Pancreas (tissue), 10 donors: Measurements from ENCODE around the gene RIC3. TPM values are rescaled to one million over a fixed set of nuclear protein-coding genes. Genes with fewer than 3 reads are reported as not detected.

Experiments used
- ATAC-seq, 4 donors: fragments of 200-7000 bp; cut with Tn5 transposase; one replicate each; pipeline versions ENCODE4 v1.8.0 to v1.9.1; 2020; ENCODE audit warnings: mild to moderate bottlenecking in 4 of 4, moderate library complexity in 4 of 4
- DNase-seq, 6 donors: peaks; one replicate each; pipeline ENCODE4 v3.0.0-alpha.2; 2020
- FAIRE-seq: peaks from 2 replicates; lab custom pipeline; 2012; peaks lifted over from hg19 to GRCh38; lab: Jason Lieb, UNC
- H3K27ac ChIP-seq, 4 donors: fragments of 200-600 bp; sonication (generic); 1 replicate in 3 of 4; 2 replicates in 1 of 4; pipeline versions ENCODE4 v1.5.0 to v1.8.0; 2020
- H3K27me3 ChIP-seq, 4 donors: fragments of 200-600 bp; one replicate each; pipeline ENCODE4 v1.8.0; 2021
- H3K36me3 ChIP-seq, 3 donors: fragments of 200-600 bp; sonication (generic) in 1 of 3; one replicate each; pipeline versions ENCODE4 v1.5.0 to v1.8.0; 2020 to 2021
- H3K4me1 ChIP-seq, 3 donors: fragments of 200-600 bp; one replicate each; pipeline ENCODE4 v1.8.0; 2021
- H3K4me3 ChIP-seq, 4 donors: fragments of 200-600 bp; sonication (generic) in 2 of 4; one replicate each; pipeline versions ENCODE4 v1.5.0 to v1.8.0; 2020 to 2021
- H3K9me3 ChIP-seq, 4 donors: fragments of 200-600 bp; one replicate each; pipeline ENCODE4 v1.8.0; 2021
- WGBS, 2 donors: extraction: QIAGEN DNeasy Blood & Tissue Kit; methylation state at CpG; one replicate each; pipeline ENCODE4 v1.1.7; 2013; 5-methylcytosine and 5-hydroxymethylcytosine counted together
- intact Hi-C, 3 donors: fragments of 100-400 bp; cut with DNase I; formaldehyde crosslinking; loops; one replicate each; pipeline versions ENCODE4 v1.11.1 to v1.14.2; 2022
- polyA plus RNA-seq, 2 donors: library from polyadenylated mRNA; stranded (reverse); fragments of 200-250 nt; gene quantifications; one replicate each; pipeline ENCODE4 v1.2.3, GENCODE V29; 2013
- total RNA-seq, 6 donors: library from RNA; stranded (reverse); fragmentation: NEBNext Ultra II Directional in 4 of 6; extraction: Animal tissue kit (Norgen Biotek cat#: 25700) in 4 of 6; gene quantifications; one replicate each; pipeline versions ENCODE4 v1.2.1 to v1.2.4, GENCODE V29; 2021 to 2023
- TF ChIP-seq, protein P1 (sequence below), 4 donors: fragments of 200-600 bp; sonication (generic) in 3 of 4; IDR thresholded peaks; one replicate each; pipeline versions ENCODE4 v1.5.0 to v1.8.0; 2021; ENCODE audit warnings: antibody characterized with exemption in 4 of 4
- donor health status: healthy with polysubstance abuse.
- donor health status: DM: no; HTN: no; CAD: no; lungs with moderate emphysema.
- donor health status: DM: no; HTN: no; CAD: no.
- donor health status: control.
- donor health status: control.
- donor health status: Bipolar disorder and iron deficiency.
- donor health status: DM: yes; HTN: yes; CAD: no.
- donor health status: DM: no; HTN: no; CAD: no.
- donor health status: DM: no; HTN: no; CAD: no.
- donor health status: DM: yes; HTN: yes; CAD: no.

Gene RIC3
- total and polyA plus RNA-seq, 8 donors = 11.3 to 49.9 (median 18.2) TPM

DNA sequence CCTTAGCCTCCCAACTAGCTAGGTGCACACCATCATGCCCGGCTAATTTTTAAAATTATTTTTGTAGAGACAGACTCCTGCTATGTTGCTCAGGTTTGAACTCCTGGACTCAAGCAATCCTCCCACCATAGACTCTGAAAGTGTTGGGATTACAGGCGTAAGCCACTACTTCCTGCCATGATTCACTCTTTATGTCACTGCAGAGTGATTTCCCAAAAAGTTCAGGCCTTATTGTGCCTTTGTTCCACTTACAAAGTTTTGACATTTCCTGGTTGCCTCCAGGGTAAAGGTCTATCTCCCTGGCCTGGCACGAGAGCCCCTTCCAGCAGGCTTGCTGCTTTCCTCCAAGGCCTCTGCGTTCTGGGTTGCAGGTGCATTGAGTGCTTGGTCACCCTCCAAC is 44.6 kb upstream of the RIC3 start:
- TF ChIP-seq, protein P1, sequence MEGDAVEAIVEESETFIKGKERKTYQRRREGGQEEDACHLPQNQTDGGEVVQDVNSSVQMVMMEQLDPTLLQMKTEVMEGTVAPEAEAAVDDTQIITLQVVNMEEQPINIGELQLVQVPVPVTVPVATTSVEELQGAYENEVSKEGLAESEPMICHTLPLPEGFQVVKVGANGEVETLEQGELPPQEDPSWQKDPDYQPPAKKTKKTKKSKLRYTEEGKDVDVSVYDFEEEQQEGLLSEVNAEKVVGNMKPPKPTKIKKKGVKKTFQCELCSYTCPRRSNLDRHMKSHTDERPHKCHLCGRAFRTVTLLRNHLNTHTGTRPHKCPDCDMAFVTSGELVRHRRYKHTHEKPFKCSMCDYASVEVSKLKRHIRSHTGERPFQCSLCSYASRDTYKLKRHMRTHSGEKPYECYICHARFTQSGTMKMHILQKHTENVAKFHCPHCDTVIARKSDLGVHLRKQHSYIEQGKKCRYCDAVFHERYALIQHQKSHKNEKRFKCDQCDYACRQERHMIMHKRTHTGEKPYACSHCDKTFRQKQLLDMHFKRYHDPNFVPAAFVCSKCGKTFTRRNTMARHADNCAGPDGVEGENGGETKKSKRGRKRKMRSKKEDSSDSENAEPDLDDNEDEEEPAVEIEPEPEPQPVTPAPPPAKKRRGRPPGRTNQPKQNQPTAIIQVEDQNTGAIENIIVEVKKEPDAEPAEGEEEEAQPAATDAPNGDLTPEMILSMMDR (IDR thresholded peaks at IDR 0.05) = no peak
- DNase-seq (no peak), ATAC-seq (peak in 1 of 4 donors; percentile 36), FAIRE-seq (no peak)
- Histone ChIP-seq H3K27me3 (peaks cover 0 to 8% (median 0%) of the 10 kb centered on the region in 4 donors), H3K27ac (no peak overlapping the region), H3K36me3 (no peaks in the 10 kb centered on the region), H3K4me1 (no peaks in the 10 kb centered on the region), H3K9me3 (no peaks in the 10 kb centered on the region), H3K4me3 (no peak overlapping the region)
- WGBS, 2 donors = 64 to 80% methylated on average over 4 of the region's 4 CpGs
- intact Hi-C loops = no loop called here

DNA sequence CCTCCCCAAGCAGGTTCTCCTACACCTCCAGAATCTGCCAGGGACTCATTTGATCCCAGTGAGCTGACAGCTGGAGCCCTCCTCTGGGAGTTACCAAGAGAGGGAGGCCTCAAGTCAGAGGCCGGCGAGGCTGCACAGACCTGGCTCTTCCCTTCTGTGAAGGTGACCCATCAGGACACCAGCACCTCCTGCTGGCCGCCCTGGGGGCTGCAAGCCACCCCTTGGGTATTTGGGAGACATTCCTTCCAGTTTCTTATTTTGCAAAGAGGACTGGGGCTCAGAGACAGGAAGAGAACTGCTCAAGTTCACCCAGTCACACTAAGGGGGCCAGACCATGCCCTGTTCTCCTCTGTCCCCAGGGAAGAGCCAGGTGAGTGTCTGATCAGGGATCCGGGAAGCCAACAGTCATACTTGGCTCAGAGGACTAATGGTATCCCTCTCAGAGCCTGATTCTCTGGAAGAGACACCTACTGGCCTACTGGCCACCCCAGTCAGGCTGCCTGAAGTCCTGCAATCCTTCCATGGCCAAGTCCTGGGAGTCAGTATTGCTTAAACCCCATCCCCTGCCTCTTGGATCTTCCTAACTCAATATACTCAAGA is 40.5 kb upstream of the RIC3 start:
- TF ChIP-seq, protein P1 (IDR thresholded peaks at IDR 0.05) = peak in 3 of 4 donors; percentile 15 to 35 (median 28)
- H3K4me3 ChIP-seq = no peak overlapping the region
- intact Hi-C loops = no loop called here
- H3K27ac ChIP-seq = no peak overlapping the region
- H3K27me3 ChIP-seq = peaks cover 0 to 17% (median 2%) of the 10 kb centered on the region in 4 donors
- FAIRE-seq (no peak), ATAC-seq (peak in 3 of 4 donors; percentile 31 to 44 (median 33)), DNase-seq (peak in 3 of 6 donors; percentile 38 to 76 (median 54))
- 31 to 48% methylated on average over 4 of the region's 4 CpGs for WGBS, 2 donors
- H3K36me3 ChIP-seq = no peaks in the 10 kb centered on the region
- H3K4me1 ChIP-seq = peaks cover 0 to 6% (median 3%) of the 10 kb centered on the region in 3 donors
- H3K9me3 ChIP-seq = no peaks in the 10 kb centered on the region

DNA sequence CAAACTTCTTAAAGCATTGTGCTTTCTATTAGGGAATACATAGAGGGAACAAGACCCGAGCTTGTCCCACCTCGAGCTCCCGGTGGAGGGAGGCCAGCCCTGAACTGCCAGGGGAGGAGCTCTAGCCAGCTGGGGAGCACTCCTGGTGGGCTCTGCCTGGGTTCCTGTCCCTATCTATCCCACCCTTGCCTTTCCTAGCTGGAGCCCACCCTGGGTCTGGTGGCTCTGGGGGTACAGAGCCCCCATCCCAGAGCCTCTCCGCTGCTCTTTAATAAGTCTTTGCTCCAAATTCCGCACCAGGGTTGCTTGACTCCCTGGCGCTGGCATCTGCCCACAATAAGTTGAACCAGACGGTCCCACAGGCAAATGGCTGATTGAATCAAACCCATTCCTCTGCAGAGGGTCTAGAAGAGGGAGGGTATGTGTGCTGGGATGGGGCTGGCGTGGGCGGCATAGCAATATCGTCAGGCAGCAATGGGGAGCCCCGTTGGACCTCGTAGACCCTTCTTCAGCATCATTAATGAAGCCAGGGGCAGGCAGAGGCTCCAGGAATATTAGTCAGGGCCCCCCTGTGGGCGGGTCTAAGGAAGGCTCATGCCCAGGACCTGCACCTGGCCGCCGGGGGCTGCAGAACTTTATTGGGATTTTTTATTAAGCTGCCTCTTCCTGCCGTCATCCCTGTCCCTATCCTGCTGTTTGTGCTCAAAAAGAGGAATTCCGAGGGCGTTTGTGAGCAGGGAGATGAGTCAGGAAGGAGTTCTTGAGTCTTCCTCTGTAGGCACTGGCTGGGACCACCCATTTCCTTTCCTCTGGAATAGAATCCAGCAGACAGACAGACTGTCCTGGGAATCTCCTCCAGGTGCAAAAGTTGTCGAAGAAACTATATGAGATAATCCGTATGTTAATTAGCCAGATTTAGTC is 38.5 kb upstream of the RIC3 start:
- H3K4me1 ChIP-seq = peaks cover 0 to 6% (median 3%) of the 10 kb centered on the region in 3 donors
- intact Hi-C loops = no loop called here
- no peaks in the 10 kb centered on the region for H3K9me3 ChIP-seq
- H3K27ac ChIP-seq = peak overlapping the region in 1 of 4 donors; percentile 23
- no peaks in the 10 kb centered on the region for H3K36me3 ChIP-seq
- peaks cover 0 to 17% (median 2%) of the 10 kb centered on the region in 4 donors for H3K27me3 ChIP-seq
- DNase-seq = no peak
- TF ChIP-seq, protein P1 (IDR thresholded peaks at IDR 0.05) = no peak
- 42 to 56% methylated on average over 20 of the region's 20 CpGs for WGBS, 2 donors
- peak overlapping the region in 1 of 4 donors; percentile 23 for H3K4me3 ChIP-seq
- ATAC-seq = peak in 2 of 4 donors; percentile 5 to 9
- no peak for FAIRE-seq

DNA sequence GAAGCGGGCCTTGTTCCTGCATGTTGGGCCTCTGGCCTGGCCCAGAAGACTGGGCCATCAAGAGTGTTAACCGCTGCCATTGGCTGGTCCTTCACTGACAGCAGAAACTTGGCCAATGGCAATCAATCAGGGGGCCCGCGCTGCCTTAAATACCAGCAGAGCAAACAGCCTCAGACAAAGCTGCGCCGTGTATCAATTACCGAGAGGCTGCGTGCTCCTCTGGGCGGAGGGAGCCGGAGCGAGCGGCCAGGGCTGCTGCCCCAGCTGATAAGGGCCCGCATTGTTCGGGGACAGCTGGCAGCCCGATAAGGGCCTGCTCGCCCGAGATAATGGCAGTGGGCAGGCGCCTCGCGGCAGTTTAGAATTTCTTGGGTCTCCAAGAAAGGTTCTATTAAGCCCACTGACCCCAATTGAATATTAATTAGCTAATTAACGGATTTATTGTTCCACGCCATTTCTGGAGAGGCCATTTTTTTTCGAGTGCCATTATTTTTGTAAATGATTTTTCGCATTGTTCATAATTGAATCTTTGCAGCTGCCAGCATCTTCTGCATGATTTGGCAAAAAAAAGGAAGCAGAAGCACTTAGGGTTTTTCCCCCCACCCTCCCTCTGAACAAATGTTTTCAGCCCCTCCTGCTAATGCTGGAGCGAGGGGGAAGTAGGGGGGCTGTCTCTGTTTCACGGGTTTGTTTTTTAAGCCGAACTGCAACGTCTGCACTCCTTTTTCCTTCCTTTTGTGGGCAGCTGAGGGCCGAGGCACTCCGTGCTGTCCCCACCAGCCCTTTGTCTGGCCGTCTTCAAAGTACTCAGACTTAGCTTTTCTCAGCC is 37.6 kb upstream of the RIC3 start:
- TF ChIP-seq, protein P1 (IDR thresholded peaks at IDR 0.05) = no peak
- DNase-seq (peak in 5 of 6 donors; percentile 42 to 72 (median 49)), FAIRE-seq (no peak), ATAC-seq (peak; percentile 77 to 95 (median 84))
- WGBS, 2 donors = 13 to 19% methylated on average over 31 of the region's 31 CpGs
- H3K27ac ChIP-seq = peak overlapping the region in 1 of 4 donors; percentile 39
- no peaks in the 10 kb centered on the region for H3K9me3 ChIP-seq
- H3K4me1 ChIP-seq = peaks cover 0 to 6% (median 3%) of the 10 kb centered on the region in 3 donors
- peaks cover 0 to 17% (median 2%) of the 10 kb centered on the region in 4 donors for H3K27me3 ChIP-seq
- intact Hi-C loops = no loop called here
- no peaks in the 10 kb centered on the region for H3K36me3 ChIP-seq
- H3K4me3 ChIP-seq = peak overlapping the region in 2 of 4 donors; percentile 2 to 23
